Panc1 (cell line): ENCODE measurements around the gene GNAS. TPM values are rescaled to one million over a fixed set of nuclear protein-coding genes. Genes with fewer than 3 reads are reported as not detected.
A peak's percentile ranks its signal among the peaks of the same experiment; 100 is the strongest.

Experiments used
- ATAC-seq: fragments of 200-7000 bp; cut with Tn5 transposase; 2 replicates; pipeline ENCODE4 v1.9.1; 2020; ENCODE audit warnings: mild to moderate bottlenecking, moderate library complexity
- BruUV-seq: library from RNA; stranded (reverse); fragments of 400-500 nt; replicated peaks from 2 replicates; lab custom pipeline; 2021; lab: Mats Ljungman, UMichigan
- CTCF ChIA-PET: fragments of 300-600 bp; sonication (Branson Sonifier 250); formaldehyde crosslinking; loops from one replicate; lab custom pipeline; 2022; ENCODE audit warnings: antibody characterized with exemption; lab: Charles Lee
- POLR2A ChIA-PET: fragments of 300-600 bp; sonication (Branson Sonifier 250); formaldehyde crosslinking; loops from one replicate; lab custom pipeline; 2022; ENCODE audit warnings: antibody characterized with exemption; lab: Charles Lee
- DNase-seq: peaks from one replicate; pipeline ENCODE4 v3.0.0-alpha.2; 2010; ENCODE audit warnings: low read depth, low spot score
- H3K27ac ChIP-seq: 2 replicates; pipeline ENCODE4 v1.5.1; 2011; ENCODE audit warnings: mild to moderate bottlenecking, low read length, inconsistent platforms
- H3K27me3 ChIP-seq: fragments of 200-500 bp; sonication (Bioruptor generic); 2 replicates; pipeline ENCODE4 v1.6.0; 2014; ENCODE audit warnings: low read length, inconsistent platforms; ENCODE audit not compliant: control insufficient read depth, insufficient read depth
- H3K36me3 ChIP-seq: fragments of 200-500 bp; sonication (Bioruptor generic); 2 replicates; pipeline ENCODE4 v1.5.1; 2014; ENCODE audit warnings: inconsistent platforms, mild to moderate bottlenecking, low read length, moderate library complexity; ENCODE audit not compliant: control insufficient read depth, insufficient read depth
- H3K4me1 ChIP-seq: 2 replicates; pipeline ENCODE4 v1.5.1; 2011; ENCODE audit warnings: inconsistent platforms, mild to moderate bottlenecking, low read length, moderate library complexity; ENCODE audit not compliant: control insufficient read depth, insufficient read depth
- H3K4me3 ChIP-seq, 2 experiments: 2 replicates each; pipeline ENCODE4 v1.5.1; 2011 to 2012; ENCODE audit warnings: low read depth in 2 of 2, low read length in 2 of 2, mild to moderate bottlenecking in 2 of 2, inconsistent platforms in 1 of 2, moderate library complexity in 1 of 2
- H3K9me3 ChIP-seq: fragments of 200-500 bp; sonication (Bioruptor generic); 2 replicates; pipeline ENCODE4 v1.5.1; 2014; ENCODE audit warnings: low read depth, mild to moderate bottlenecking, inconsistent platforms, low read length, moderate library complexity; ENCODE audit not compliant: control insufficient read depth, insufficient read depth
- CTCF ChIP-seq: fragments of 450-650 bp; IDR thresholded peaks from 2 replicates; pipeline ENCODE4 v1.5.1; 2017; ENCODE audit warnings: mild to moderate bottlenecking
- POLR2AphosphoS5 ChIP-seq: IDR thresholded peaks from 2 replicates; pipeline ENCODE4 v1.6.1; 2012; ENCODE audit warnings: mild to moderate bottlenecking, low read depth, low read length, moderate library complexity
- REST ChIP-seq, 2 experiments: IDR thresholded peaks; 2 replicates each; pipeline ENCODE4 v1.6.1; 2011 to 2012; ENCODE audit warnings: low read depth in 2 of 2, control low read depth in 1 of 2, low read length in 1 of 2, mild to moderate bottlenecking in 1 of 2, moderate library complexity in 1 of 2; ENCODE audit not compliant: insufficient read depth in 1 of 2
- SIN3A ChIP-seq: IDR thresholded peaks from 2 replicates; pipeline ENCODE4 v1.6.1; 2012; ENCODE audit warnings: low read depth, mild to moderate bottlenecking, low read length, moderate library complexity, borderline replicate concordance; ENCODE audit not compliant: insufficient read depth
- TCF7L2 ChIP-seq: IDR thresholded peaks from 2 replicates; pipeline ENCODE4 v1.6.1; 2011; ENCODE audit warnings: mild to moderate bottlenecking, low read depth, low read length, inconsistent platforms
- in situ Hi-C: cut with HindIII; loops from 2 replicates; pipeline ENCODE4 v1.10.0; 2016; ENCODE audit warnings: low sequenced_read_pairs, low pct_unique_long_range_greater_than_20kb
- intact Hi-C: fragments of 100-400 bp; cut with micrococcal nuclease; formaldehyde crosslinking; loops from one replicate; pipeline ENCODE4 v1.10.0; 2022; ENCODE audit not compliant: unreplicated experiment
- total RNA-seq: library from RNA; stranded (reverse); gene quantifications from one replicate; pipeline ENCODE4 v1.2.1, GENCODE V29; 2021; ENCODE audit not compliant: unreplicated experiment

Gene GNAS
- total RNA-seq, 1 experiment from 2014 or later, result 756 TPM

GRCh38 chr20:58837717-58838116 is 14.8 kb upstream of the GNAS start:
- H3K4me1 ChIP-seq, result peaks cover 18% of the 10 kb centered on the region
- H3K27me3 ChIP-seq, result peaks cover 27% of the 10 kb centered on the region
- intact Hi-C loops (loop anchor here (2.0 kb wide), 1 partner anchor 187 kb away; the partner anchor contains the start of gene STX16), in situ Hi-C loops (no loop called here)
- DNase-seq (no peak), ATAC-seq (no peak)
- H3K27ac ChIP-seq, result no peak overlapping the region
- TF ChIP-seq SIN3A, result no peak
- TF ChIP-seq REST (IDR thresholded peaks at IDR 0.05; ENCODE audit: insufficient read depth in 1 of 2, low read depth in 2 of 2, low read length in 1 of 2), result no peak
- TF ChIP-seq POLR2AphosphoS5, result no peak
- TF ChIP-seq TCF7L2, result no peak
- POLR2A ChIA-PET, result no interaction called here
- no peak overlapping the region for H3K4me3 ChIP-seq
- H3K9me3 ChIP-seq, result no peaks in the 10 kb centered on the region
- CTCF ChIA-PET, result no interaction called here
- no peaks in the 10 kb centered on the region for H3K36me3 ChIP-seq
- no TSS peak for BruUV-seq

- peaks cover 18% of the 10 kb centered on the region for H3K4me1 ChIP-seq
- no peak overlapping the region for H3K4me3 ChIP-seq
- no peak overlapping the region for H3K27ac ChIP-seq
- in situ Hi-C loops (no loop called here), intact Hi-C loops (loop anchor here (2.0 kb wide), 1 partner anchor 187 kb away; the partner anchor contains the start of gene STX16)
- ATAC-seq, result no peak
- BruUV-seq, result no TSS peak
- CTCF ChIA-PET, result no interaction called here
- no peak for DNase-seq
- POLR2A ChIA-PET, result no interaction called here
- H3K27me3 ChIP-seq, result peaks cover 32% of the 10 kb centered on the region
- no peaks in the 10 kb centered on the region for H3K9me3 ChIP-seq
- H3K36me3 ChIP-seq, result no peaks in the 10 kb centered on the region
- TF ChIP-seq SIN3A (no peak), CTCF (peak; percentile 34)
These were observed 14.3 kb upstream of the GNAS start for GRCh38 chr20:58838174-58838573.

- H3K4me1 ChIP-seq, result peaks cover 18% of the 10 kb centered on the region
- TF ChIP-seq REST (IDR thresholded peaks at IDR 0.05; ENCODE audit: insufficient read depth in 1 of 2, low read depth in 2 of 2, low read length in 1 of 2) (0 out of 4 replicates have a peak, but pooled peaks of 1 of the 2 experiments have one; percentile 20), CTCF (peak; percentile 85), POLR2AphosphoS5 (no peak), TCF7L2 (no peak)
- intact Hi-C loops, result loop anchor here (2.0 kb wide), 1 partner anchor 189 kb away; the partner anchor contains the start of gene STX16
- no peaks in the 10 kb centered on the region for H3K36me3 ChIP-seq
- peaks cover 45% of the 10 kb centered on the region for H3K27me3 ChIP-seq
- ChIA-PET POLR2A (no interaction called here), CTCF (interaction anchor here (0.6 to 0.7 kb wide), 5 partner anchors 17 to 200 kb away, joined by 3 to 7 read pairs (median 3); no protein-coding TSS in a partner anchor)
- BruUV-seq, result no TSS peak
- no peaks in the 10 kb centered on the region for H3K9me3 ChIP-seq
- ATAC-seq (peak; percentile 88), DNase-seq (no peak)
- in situ Hi-C loops, result no loop called here
- H3K27ac ChIP-seq, result no peak overlapping the region
- H3K4me3 ChIP-seq, result peak overlapping the region; percentile 36 to 55
These were observed 13.0 kb upstream of the GNAS start for GRCh38 chr20:58839474-58839874.
